Right renal cortex interstitium (tissue), 3 donors: ENCODE data around the gene SNED1. TPM values are rescaled to one million over a fixed set of nuclear protein-coding genes. Genes with fewer than 3 reads are reported as not detected.

Source experiments
- DNase-seq, 3 donors: peaks; one replicate each; pipeline ENCODE4 v3.0.0-alpha.2; 2013; ENCODE audit warnings: low read depth in 3 of 3, low spot score in 2 of 3
- polyA plus RNA-seq, 3 donors: library from polyadenylated mRNA; unstranded; fragments of 120-200 nt; gene quantifications; one replicate each; pipeline ENCODE4 v1.2.1, GENCODE V29; 2013; ENCODE audit not compliant: insufficient read length in 3 of 3

The SNED1 gene
- polyA plus RNA-seq, 3 donors, result 6.2 to 7.4 (median 6.6) TPM

DNA sequence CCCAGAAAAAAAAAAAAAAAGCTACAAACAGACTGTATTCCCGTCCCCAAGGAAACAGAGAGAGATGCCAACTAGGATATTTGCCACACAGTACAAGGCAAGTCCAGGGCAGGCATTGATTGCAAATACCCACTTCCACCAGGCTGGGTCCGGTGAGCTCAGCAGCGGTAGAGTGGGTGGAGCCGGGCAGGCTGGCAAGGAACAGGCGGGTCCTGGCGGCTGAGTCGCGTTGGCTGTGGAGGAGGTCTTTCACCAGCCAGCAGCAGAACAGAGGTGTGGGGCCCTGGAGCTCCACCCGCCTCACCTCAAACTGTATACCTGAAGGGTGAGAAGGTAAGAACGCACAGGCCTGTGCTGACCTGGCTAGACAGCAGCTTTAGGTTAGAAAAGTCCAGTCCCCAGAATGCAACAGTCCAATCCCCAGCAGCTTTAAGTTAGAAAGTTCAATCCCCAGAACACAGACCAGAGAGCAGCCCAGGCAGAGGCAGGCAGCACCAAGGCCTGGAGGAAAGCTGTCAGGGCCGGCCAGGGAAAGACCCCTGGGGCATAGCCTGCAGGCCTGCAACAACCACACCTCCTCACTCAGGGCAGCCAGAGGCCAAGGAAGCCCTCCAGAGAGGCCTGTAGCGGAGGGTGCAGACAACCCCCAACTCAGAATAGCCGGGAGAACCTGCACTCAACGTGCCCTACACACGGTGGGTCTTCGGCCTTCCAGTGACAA is 125.6 kb downstream of the SNED1 start:
- no peak for DNase-seq

- no peak for DNase-seq
Measured at GRCh38 chr2:241125626-241126025, 127.2 kb downstream of the SNED1 start.

GRCh38 chr2:241126201-241126611 is 127.8 kb downstream of the SNED1 start:
- no peak for DNase-seq

DNA sequence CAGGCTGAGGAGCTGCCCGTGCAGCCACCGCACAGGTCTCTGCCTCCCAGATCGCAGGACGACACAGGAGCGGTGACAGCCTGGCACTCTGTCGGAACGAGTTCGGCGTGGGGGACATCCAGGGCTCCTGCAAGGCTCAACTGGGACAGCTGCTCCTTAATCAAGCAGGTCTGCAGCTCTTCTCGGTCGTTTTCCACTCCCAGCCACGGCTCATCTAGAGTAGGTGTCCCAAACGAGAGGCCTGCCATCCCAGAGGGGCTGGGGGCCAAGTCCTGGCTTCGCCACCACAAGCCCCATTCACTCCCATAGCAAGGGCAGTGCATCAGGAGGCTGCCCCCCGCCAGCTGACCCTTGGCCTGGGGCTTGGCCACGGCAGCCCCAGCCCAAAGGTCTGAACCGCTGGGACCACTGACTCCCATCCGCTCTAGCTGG is 128.4 kb downstream of the SNED1 start:
- no peak for DNase-seq

DNA sequence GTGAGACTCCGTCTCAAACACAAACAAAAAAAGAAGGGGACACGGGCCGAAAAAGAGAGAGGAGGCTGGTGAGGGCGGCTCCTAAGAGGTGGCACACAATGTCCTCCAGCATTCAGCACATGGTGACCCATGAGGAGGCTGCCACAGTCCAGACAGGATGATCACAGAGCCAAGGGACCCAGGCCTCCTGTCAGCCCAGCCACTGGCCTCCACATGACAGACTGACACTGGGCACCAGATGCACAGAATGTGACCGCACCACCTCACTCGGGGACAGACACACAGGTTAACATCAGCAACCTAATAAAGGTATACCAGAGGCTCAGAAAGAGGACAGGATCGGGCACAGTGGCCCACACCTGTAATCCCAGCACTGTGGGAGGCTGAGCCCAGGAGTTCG is 129.8 kb downstream of the SNED1 start:
- DNase-seq, result no peak

GRCh38 chr2:241129086-241129871 is 130.9 kb downstream of the SNED1 start:
- no peak for DNase-seq

DNA sequence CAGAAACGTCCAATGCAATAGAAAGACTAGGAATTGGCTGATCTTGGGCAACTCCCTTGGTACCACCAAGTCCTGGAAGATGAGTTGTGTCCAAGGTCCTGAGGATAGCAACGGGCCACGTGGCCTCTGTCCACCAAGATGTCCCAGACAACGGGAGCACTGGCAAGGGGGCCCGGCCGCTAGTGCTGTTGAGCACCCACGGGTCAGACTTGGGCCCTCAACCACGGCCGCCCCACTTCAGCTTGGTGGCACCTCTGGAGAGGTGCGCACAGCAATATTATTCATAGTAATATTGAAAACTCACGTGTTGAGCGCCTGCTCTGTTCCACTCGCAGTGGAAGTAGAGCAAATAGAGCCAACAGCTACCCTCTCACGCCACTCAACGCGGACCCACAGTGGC is 131.9 kb downstream of the SNED1 start:
- no peak for DNase-seq

DNA sequence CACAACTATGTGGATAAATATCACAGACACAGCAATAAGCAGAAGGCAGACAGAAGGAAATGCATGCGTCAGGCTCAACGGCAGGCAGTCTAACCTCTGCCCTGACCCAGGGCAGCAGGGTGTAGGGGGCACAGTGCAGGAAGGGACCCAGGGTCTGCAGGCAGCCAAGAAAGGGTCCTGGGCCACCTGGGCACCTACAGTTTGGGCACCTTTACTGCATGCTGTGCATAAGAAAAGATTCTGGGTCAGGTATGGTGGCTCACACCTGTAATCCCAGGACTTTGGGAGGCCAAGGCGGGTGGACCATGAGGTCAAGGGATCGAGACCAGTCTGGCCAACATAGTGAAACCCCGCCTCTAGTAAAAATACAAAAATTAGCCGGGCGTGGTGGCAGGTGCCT is 133.1 kb downstream of the SNED1 start:
- no peak for DNase-seq

- DNase-seq, result no peak
Measured at GRCh38 chr2:241132538-241133435, 134.4 kb downstream of the SNED1 start.

- no peak for DNase-seq
Measured at GRCh38 chr2:241133436-241133820, 135.0 kb downstream of the SNED1 start.

DNA sequence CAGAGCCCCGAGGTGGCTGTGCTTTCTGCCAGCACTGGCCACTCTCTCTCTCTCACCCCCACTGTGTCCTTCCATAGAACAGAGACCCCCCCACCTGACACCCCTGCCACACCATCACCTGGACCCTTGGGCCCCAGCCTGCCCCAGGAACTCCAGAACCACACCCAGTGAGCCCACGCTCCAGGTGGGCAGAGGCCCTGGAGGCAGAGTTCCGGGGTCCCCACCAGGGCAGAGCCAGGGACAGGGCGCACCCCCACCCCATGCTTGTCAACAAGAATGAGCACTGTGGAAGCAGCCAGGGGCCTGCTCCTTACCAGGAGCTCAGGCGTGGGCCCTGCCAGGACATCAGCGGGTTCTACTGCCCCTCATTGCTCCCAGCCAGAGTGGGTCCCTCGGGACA is 136.3 kb downstream of the SNED1 start:
- no peak for DNase-seq

DNA sequence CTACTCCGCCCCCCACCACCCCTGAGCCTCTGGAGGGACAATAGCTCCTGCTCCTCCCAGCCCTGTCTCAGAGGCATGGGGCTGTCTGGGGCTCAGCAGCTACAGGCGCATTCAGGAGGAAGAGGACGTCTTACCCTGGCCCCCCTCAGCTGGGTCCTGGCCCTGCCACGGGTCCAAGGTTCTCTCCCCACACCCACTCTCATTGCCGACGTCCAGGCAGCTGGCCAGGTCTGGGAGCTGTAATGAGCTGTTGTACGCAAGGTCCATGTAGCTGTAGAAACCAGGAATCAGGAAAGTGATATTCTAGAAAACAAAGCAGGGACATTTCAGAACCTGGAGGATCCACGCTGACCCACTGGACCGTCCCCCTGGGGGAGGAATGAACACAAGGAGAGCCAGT is 137.3 kb downstream of the SNED1 start:
- no peak for DNase-seq

- no peak for DNase-seq
Measured at GRCh38 chr2:241136191-241136590, 137.8 kb downstream of the SNED1 start.

DNA sequence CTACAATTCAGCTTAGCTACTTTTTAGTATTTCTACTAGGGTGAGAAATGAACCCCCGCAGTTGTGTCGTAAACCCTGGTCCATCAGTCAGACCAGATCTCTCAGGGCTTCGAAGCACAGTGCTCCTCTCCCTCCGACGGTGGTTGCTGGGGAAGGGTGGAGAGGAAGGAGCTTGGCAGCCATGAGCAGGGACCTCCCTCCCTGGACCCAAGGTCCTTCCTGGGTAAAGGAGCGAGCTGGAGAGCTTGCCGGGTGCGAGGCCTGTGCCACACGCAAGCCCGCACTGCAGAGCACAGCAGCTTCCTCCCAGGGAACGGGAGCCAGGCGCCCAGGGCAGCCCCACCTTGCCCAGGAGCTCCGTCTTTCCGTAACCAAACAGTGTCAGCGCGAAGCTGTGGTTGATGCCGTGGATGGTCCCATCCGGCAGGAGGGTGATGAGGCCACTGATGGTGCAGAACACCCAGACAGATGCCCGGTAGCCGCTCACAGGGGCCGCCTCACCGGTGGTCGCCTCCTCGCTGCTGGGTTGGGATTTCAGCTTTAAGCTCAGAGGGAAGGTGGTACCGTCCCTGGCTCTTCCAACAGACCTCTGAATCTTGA is 138.3 kb downstream of the SNED1 start:
- no peak for DNase-seq

GRCh38 chr2:241137276-241138190 is 139.1 kb downstream of the SNED1 start:
- DNase-seq, result no peak

- no peak for DNase-seq
Measured at GRCh38 chr2:241138471-241138870, 140.1 kb downstream of the SNED1 start.

DNA sequence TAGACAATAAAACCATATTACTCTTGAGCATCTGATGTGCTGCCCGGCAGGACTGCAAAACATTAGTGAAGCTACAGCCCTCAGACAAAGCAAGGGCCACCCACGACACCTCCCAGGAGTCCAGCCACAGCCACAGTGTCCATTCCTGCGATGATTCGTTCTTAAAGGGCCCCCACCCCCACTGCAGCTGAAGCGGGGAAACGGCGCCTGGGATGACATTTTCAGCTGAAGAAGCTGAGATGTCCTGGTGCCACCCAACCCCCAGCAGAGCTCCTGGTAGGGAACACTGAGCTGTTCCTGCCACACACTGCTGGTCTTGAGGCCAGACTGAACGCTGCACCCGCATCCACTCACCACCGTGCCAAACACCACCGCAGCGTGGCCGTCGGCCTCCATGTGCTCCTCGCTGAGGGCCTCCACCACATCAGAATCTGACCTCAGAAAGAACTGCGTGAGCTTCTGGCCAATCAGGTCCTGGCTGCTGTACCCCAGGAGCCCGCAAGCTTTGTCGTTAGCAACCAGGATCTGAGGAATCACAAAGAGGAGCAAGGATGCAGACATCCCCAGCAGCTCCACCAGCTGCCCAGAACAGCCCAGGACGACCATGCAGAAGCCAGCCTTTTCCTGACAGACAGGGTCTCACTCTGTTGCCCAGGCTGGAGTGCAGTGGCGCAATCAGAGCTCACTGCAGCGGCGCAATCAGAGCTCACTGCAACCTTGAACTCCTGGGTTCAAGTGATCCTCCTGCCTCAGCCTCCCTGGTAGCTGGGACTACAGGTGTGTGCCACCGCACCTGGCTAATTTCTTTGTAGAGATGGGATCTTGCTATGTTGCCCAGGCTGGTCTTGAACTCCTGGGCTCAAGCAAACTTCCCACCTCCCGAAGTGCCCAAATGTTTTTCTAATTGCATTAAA is 141.4 kb downstream of the SNED1 start:
- no peak for DNase-seq

DNA sequence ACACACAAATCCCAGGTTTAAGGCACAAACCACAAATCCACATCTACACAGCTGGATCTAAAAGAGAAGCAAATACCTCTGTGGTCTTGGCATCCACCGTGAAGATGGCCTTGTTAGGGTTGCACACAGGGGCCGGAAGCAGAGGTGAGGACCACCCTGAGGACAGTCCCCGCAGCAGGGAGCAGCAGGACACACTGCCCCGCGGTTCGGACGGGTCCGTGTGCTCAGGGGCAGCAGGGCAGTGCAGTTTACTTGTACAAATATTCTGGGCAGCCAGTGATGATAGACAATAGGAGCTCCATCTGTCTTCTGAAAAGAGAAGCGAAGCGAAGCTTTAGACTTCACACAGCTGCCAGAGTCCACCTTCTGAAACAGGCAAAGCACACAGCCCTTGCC is 142.0 kb downstream of the SNED1 start:
- no peak for DNase-seq
